GM12878 (cell line): ENCODE data around the gene CTNNB1. TPM values are rescaled to one million over a fixed set of nuclear protein-coding genes. Genes with fewer than 3 reads are reported as not detected.

ENCODE experiments used
- ATAC-seq: fragments of 200-7000 bp; cut with Tn5 transposase; 3 replicates; pipeline ENCODE4 v1.9.1; 2020; ENCODE audit warnings: mild to moderate bottlenecking, moderate library complexity
- BruUV-seq: library from RNA; stranded (reverse); fragments of 400-500 nt; replicated peaks from 2 replicates; lab custom pipeline; 2021; lab: Mats Ljungman, UMichigan
- CTCF ChIA-PET: fragments of 300-600 bp; sonication (Branson Sonifier 250); formaldehyde crosslinking; extraction: SDS; loops from one replicate; lab custom pipeline; 2021; ENCODE audit warnings: inconsistent platforms; lab: Yijun Ruan, JAX
- POLR2A ChIA-PET: fragments of 350-600 bp; formaldehyde crosslinking; extraction: SDS; loops from one replicate; lab custom pipeline; 2021; ENCODE audit warnings: inconsistent platforms; lab: Charles Lee
- RAD21 ChIA-PET: fragments of 300-600 bp; sonication (Branson Sonifier 250); formaldehyde crosslinking; loops from one replicate; lab custom pipeline; 2023; ENCODE audit warnings: antibody characterized with exemption; ENCODE audit not compliant: unreplicated experiment; lab: Charles Lee
- SMC1A ChIA-PET: fragments of 300-600 bp; sonication (Branson Sonifier 250); formaldehyde crosslinking; loops from one replicate; lab custom pipeline; 2023; ENCODE audit not compliant: unreplicated experiment, uncharacterized antibody; lab: Charles Lee
- DNase-seq: peaks from one replicate; pipeline ENCODE4 v3.0.0-alpha.2; 2011; ENCODE audit warnings: low read depth, low spot score
- FAIRE-seq: peaks from 3 replicates; lab custom pipeline; 2011; peaks lifted over from hg19 to GRCh38; lab: Jason Lieb, UNC
- H2AFZ ChIP-seq: 2 replicates; pipeline ENCODE4 v1.6.0; 2011; ENCODE audit warnings: low read depth, low read length, control low read depth; ENCODE audit not compliant: control insufficient read depth
- H3K27ac ChIP-seq: 2 replicates; pipeline ENCODE4 v1.5.1; 2011; ENCODE audit warnings: control low read depth; ENCODE audit not compliant: control insufficient read depth, insufficient read depth
- H3K27me3 ChIP-seq, 2 experiments: replicated peaks in 1 of 2; 2 replicates each; pipeline versions ENCODE4 v1.6.0 to v1.6.1; 2011; ENCODE audit warnings: low read length in 1 of 2; ENCODE audit not compliant: control insufficient read depth in 2 of 2, insufficient read depth in 2 of 2
- H3K36me3 ChIP-seq, 2 experiments: 2 replicates each; pipeline ENCODE4 v1.5.1; 2011; ENCODE audit warnings: low read length in 1 of 2; ENCODE audit not compliant: control insufficient read depth in 2 of 2, insufficient read depth in 2 of 2
- H3K4me1 ChIP-seq: 2 replicates; pipeline ENCODE4 v1.6.1; 2011; ENCODE audit warnings: mild to moderate bottlenecking, low read length, moderate library complexity, mixed read lengths; ENCODE audit not compliant: control insufficient read depth, insufficient read depth
- H3K4me2 ChIP-seq: 2 replicates; pipeline ENCODE4 v1.6.0; 2011; ENCODE audit warnings: control low read depth; ENCODE audit not compliant: control insufficient read depth, insufficient read depth
- H3K4me3 ChIP-seq: fragments of 200-600 bp; sonication (generic); 2 replicates; pipeline ENCODE4 v1.5.1; 2016
- H3K79me2 ChIP-seq: 2 replicates; pipeline ENCODE4 v1.6.0; 2011; ENCODE audit warnings: low read length; ENCODE audit not compliant: control insufficient read depth, insufficient read depth
- H3K9ac ChIP-seq: 2 replicates; pipeline ENCODE4 v1.8.0; 2011; ENCODE audit warnings: low read length, control low read depth, mixed read lengths; ENCODE audit not compliant: control insufficient read depth, insufficient read depth
- H3K9me3 ChIP-seq: replicated peaks from 3 replicates; pipeline ENCODE4 v1.5.1; 2011; ENCODE audit warnings: mild to moderate bottlenecking, low read length; ENCODE audit not compliant: control insufficient read depth, insufficient read depth
- H4K20me1 ChIP-seq: 2 replicates; pipeline ENCODE4 v1.6.0; 2011; ENCODE audit not compliant: control insufficient read depth, insufficient read depth
- ETV6 ChIP-seq, 2 experiments: fragments of 450-650 bp in 1 of 2; IDR thresholded peaks in 1 of 2; conservative IDR thresholded peaks in 1 of 2; 2 replicates each; pipeline ENCODE4 v1.6.1; 2014; ENCODE audit warnings: antibody characterized with exemption in 1 of 2, borderline replicate concordance in 1 of 2, low read depth in 1 of 2, mild to moderate bottlenecking in 1 of 2, moderate library complexity in 1 of 2
- IKZF1 ChIP-seq: fragments of 450-650 bp; conservative IDR thresholded peaks from 2 replicates; pipeline ENCODE4 v1.6.1; 2017; ENCODE audit warnings: antibody characterized with exemption, mild to moderate bottlenecking
- MYC ChIP-seq: IDR thresholded peaks from 2 replicates; pipeline ENCODE4 v1.6.1; 2011; ENCODE audit warnings: mild to moderate bottlenecking, low read length, moderate library complexity, inconsistent platforms; ENCODE audit not compliant: insufficient read depth, insufficient replicate concordance, insufficient read length, severe bottlenecking
- SMAD5 ChIP-seq: IDR thresholded peaks from 2 replicates; pipeline ENCODE4 v1.6.1; 2016; ENCODE audit warnings: antibody characterized with exemption, low read depth
- SMARCA5 ChIP-seq: fragments of 450-650 bp; IDR thresholded peaks from 2 replicates; pipeline ENCODE4 v1.6.1; 2017; ENCODE audit warnings: mild to moderate bottlenecking
- ZNF207 ChIP-seq: fragments of 450-650 bp; IDR thresholded peaks from 2 replicates; pipeline ENCODE4 v1.6.1; 2014; ENCODE audit warnings: antibody characterized with exemption, mild to moderate bottlenecking, borderline replicate concordance
- WGBS: methylation state at CpG from one replicate; pipeline ENCODE4 v1.1.6; 2016; ENCODE audit warnings: low lambda C conversion rate; ENCODE audit not compliant: insufficient replicate concordance, insufficient coverage; ENCODE audit errors: missing lambda C conversion rate; 5-methylcytosine and 5-hydroxymethylcytosine counted together
- in situ Hi-C: fragments of 300-500 bp; cut with MboI; formaldehyde crosslinking; loops from 9 replicates; pipeline ENCODE4 v1.14.3; 2018; ENCODE audit warnings: mixed read lengths
- intact Hi-C: fragments of 100-400 bp; cut with micrococcal nuclease; formaldehyde crosslinking; loops from one replicate; pipeline ENCODE4 v1.14.2; 2022; ENCODE audit not compliant: unreplicated experiment
- polyA plus RNA-seq, 11 experiments: library from polyadenylated mRNA; depleted of rRNA in 4 of 11; unstranded in 6 of 11; stranded (reverse) in 5 of 11; fragments of >200 nt; fragmentation: Nextera tagmentation in 4 of 11; fragmentation: Illumina TruSeq in 1 of 11; extraction: Ambion mirVana in 4 of 11; extraction: Trizol in 1 of 11; gene quantifications; 1 replicate in 1 of 11; 2 replicates in 10 of 11; pipeline versions ENCODE4 v1.2.1 to v1.2.3, GENCODE V29; 2011 to 2016; ENCODE audit warnings: inconsistent platforms in 2 of 11, missing spikeins in 2 of 11, low read depth in 1 of 11
- total RNA-seq, 4 experiments: library from RNA; depleted of rRNA in 3 of 4; stranded (reverse); fragments of >200 nt in 3 of 4; fragmentation: Illumina TruSeq in 1 of 4; extraction: Trizol in 1 of 4; gene quantifications; 2 replicates each; pipeline versions ENCODE4 v1.2.1 to v1.2.3, GENCODE V29; 2013 to 2021
- TF ChIP-seq, protein P1 (sequence below): IDR thresholded peaks from 2 replicates; pipeline ENCODE4 v1.6.1; 2012; ENCODE audit warnings: low read depth, low read length, improper control_type of control experiment
- TF ChIP-seq, protein P2 (sequence below): IDR thresholded peaks from 2 replicates; pipeline ENCODE4 v1.6.1; 2012; ENCODE audit warnings: low read length, inconsistent platforms
- TF ChIP-seq, protein P3 (sequence below): fragments of 450-650 bp; IDR thresholded peaks from 2 replicates; pipeline ENCODE4 v1.6.1; 2017; ENCODE audit warnings: borderline replicate concordance
- TF ChIP-seq, protein P4 (sequence below): fragments of 450-650 bp; formaldehyde crosslinking; IDR thresholded peaks from 2 replicates; pipeline ENCODE4 v1.4.0; 2022; ENCODE audit warnings: mild to moderate bottlenecking, moderate library complexity

The CTNNB1 gene
- total and polyA plus RNA-seq, 10 of the 15 experiments (the other 5 are each of a cell fraction or from before 2014, with no cell fraction given), result 30.4 to 217 (median 138) TPM

DNA sequence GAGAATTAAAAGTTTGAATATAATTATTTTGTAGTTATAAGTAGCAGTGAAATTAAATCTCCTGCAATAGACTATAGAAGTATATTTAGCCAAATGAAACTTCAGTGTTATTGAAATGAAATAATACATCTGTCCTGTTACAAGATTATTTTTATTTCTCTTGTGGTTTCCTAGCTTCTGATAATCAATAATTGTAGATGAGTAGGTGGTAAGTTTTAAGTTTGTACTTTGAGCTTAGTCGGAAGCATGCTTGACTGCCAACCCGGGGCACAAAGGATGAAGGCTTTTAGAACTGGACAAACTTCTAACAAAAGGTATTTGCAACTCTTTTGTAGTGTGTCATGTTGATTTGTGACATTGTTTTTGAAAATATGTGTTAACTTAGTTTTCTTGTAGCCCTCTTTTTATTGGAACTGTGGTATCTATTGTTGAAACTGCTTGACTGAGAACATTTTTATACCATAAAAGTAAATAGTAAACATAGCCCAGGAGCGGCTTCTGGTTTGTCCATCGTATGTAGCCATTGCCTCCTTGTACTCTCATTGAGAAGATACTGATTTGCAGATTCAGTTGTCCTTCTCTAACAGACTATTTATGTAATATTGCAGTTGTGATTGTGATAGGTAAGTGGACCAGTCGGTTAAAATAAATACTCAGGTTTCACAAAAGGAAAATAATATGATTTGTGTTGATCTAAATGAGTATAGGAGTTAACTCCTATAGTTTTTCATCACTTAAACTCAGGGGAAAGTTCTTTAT lies 2.9 kb downstream of the CTNNB1 start:
- ChIA-PET POLR2A (interaction anchor here (0.5 to 1.4 kb wide), 4 partner anchors 11 to 1129 kb away, joined by 3 to 5 read pairs (median 4); no protein-coding TSS in a partner anchor), SMC1A (interaction anchor here (0.6 to 4.6 kb wide), 9 partner anchors 8 to 814 kb away, joined by 3 to 29 read pairs (median 3); no protein-coding TSS in a partner anchor), CTCF (interaction anchor here (0.6 to 2.9 kb wide), 12 partner anchors 9 to 1228 kb away, joined by 3 to 13 read pairs (median 4); no protein-coding TSS in a partner anchor), RAD21 (interaction anchor here (0.6 to 4.7 kb wide), 9 partner anchors 9 to 673 kb away, joined by 3 to 35 read pairs (median 4); no protein-coding TSS in a partner anchor)
- H3K4me1 ChIP-seq, result 0 out of 2 replicates have a peak, but pooled peaks cover 4% of the 10 kb centered on the region
- FAIRE-seq (no peak), ATAC-seq (no peak), DNase-seq (no peak)
- BruUV-seq, result no TSS peak
- H3K9me3 ChIP-seq, result no peaks in the 10 kb centered on the region
- no peak overlapping the region for H2AFZ ChIP-seq
- in situ Hi-C loops, result no loop called here
- H3K27ac ChIP-seq, result peak overlapping the region; percentile 25
- H3K4me3 ChIP-seq, result peak overlapping the region; percentile 90
- intact Hi-C loops, result loop anchor here (5.0 kb wide), 5 partner anchors 230 to 875 kb away; partner anchors contain the start of gene RPL14
- H3K4me2 ChIP-seq, result peak overlapping the region; percentile 77
- peak overlapping the region; percentile 20; the same call in 1 of the 2 replicates for H3K9ac ChIP-seq
- no peaks in the 10 kb centered on the region for H3K27me3 ChIP-seq
- H4K20me1 ChIP-seq, result 0 out of 2 replicates have a peak, but pooled peaks cover 7% of the 10 kb centered on the region
- H3K36me3 ChIP-seq, result no peaks in the 10 kb centered on the region
- WGBS, result 1% methylated on average over 5 of the region's 5 CpGs
- no peak for TF ChIP-seq ZNF207
- TF ChIP-seq ETV6 (conservative IDR thresholded peaks at IDR 0.05 in 1 of 2, IDR thresholded peaks at IDR 0.05 in 1 of 2; ENCODE audit: borderline replicate concordance in 1 of 2, low read depth in 1 of 2), result no peak
- TF ChIP-seq, protein P1, sequence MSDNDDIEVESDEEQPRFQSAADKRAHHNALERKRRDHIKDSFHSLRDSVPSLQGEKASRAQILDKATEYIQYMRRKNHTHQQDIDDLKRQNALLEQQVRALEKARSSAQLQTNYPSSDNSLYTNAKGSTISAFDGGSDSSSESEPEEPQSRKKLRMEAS, result no peak
- no peak for TF ChIP-seq IKZF1
- TF ChIP-seq, protein P2, sequence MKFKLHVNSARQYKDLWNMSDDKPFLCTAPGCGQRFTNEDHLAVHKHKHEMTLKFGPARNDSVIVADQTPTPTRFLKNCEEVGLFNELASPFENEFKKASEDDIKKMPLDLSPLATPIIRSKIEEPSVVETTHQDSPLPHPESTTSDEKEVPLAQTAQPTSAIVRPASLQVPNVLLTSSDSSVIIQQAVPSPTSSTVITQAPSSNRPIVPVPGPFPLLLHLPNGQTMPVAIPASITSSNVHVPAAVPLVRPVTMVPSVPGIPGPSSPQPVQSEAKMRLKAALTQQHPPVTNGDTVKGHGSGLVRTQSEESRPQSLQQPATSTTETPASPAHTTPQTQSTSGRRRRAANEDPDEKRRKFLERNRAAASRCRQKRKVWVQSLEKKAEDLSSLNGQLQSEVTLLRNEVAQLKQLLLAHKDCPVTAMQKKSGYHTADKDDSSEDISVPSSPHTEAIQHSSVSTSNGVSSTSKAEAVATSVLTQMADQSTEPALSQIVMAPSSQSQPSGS, result no peak
- TF ChIP-seq, protein P3, sequence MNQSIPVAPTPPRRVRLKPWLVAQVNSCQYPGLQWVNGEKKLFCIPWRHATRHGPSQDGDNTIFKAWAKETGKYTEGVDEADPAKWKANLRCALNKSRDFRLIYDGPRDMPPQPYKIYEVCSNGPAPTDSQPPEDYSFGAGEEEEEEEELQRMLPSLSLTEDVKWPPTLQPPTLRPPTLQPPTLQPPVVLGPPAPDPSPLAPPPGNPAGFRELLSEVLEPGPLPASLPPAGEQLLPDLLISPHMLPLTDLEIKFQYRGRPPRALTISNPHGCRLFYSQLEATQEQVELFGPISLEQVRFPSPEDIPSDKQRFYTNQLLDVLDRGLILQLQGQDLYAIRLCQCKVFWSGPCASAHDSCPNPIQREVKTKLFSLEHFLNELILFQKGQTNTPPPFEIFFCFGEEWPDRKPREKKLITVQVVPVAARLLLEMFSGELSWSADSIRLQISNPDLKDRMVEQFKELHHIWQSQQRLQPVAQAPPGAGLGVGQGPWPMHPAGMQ, result no peak
- TF ChIP-seq, protein P4, sequence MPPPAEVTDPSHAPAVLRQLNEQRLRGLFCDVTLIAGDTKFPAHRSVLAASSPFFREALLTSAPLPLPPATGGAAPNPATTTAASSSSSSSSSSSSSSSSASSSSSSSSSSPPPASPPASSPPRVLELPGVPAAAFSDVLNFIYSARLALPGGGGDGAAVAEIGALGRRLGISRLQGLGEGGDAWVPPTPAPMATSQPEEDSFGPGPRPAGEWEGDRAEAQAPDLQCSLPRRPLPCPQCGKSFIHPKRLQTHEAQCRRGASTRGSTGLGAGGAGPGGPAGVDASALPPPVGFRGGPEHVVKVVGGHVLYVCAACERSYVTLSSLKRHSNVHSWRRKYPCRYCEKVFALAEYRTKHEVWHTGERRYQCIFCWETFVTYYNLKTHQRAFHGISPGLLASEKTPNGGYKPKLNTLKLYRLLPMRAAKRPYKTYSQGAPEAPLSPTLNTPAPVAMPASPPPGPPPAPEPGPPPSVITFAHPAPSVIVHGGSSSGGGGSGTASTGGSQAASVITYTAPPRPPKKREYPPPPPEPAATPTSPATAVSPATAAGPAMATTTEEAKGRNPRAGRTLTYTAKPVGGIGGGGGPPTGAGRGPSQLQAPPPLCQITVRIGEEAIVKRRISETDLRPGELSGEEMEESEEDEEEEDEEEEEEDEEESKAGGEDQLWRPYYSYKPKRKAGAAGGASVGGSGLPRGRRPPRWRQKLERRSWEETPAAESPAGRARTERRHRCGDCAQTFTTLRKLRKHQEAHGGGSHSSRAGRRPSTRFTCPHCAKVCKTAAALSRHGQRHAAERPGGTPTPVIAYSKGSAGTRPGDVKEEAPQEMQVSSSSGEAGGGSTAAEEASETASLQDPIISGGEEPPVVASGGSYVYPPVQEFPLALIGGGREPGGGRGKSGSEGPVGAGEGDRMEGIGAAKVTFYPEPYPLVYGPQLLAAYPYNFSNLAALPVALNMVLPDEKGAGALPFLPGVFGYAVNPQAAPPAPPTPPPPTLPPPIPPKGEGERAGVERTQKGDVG (CRISPR knock-in tag), result no peak
- TF ChIP-seq MYC, result no peak
- no peak for TF ChIP-seq SMAD5
- TF ChIP-seq SMARCA5, result no peak
- H3K79me2 ChIP-seq, result peaks cover 80% of the 10 kb centered on the region
